HG03469 (cell line): ENCODE data around the gene XCL2.
"Not testable (repeated sequence)": the region's sequence is repeated elsewhere in the genome, so short reads cannot be mapped to it uniquely, and the experiment has no call there.

ENCODE experiments used
- ATAC-seq: cut with Tn5 transposase; IDR thresholded peaks from one replicate; pipeline ENCODE4 v1.9.1; 2021; ENCODE audit warnings: mild to moderate bottlenecking, moderate library complexity, moderate number of reproducible peaks; ENCODE audit not compliant: unreplicated experiment

The XCL2 gene

GRCh38 chr1:168560370-168560769 is 16.6 kb upstream of the XCL2 start:
- ATAC-seq: no peak

- no peak for ATAC-seq
Observed at GRCh38 chr1:168556647-168557046, 12.8 kb upstream of the XCL2 start.

GRCh38 chr1:168555508-168556046 is 11.8 kb upstream of the XCL2 start:
- ATAC-seq: no peak

GRCh38 chr1:168554603-168555483 is 11.0 kb upstream of the XCL2 start:
- no peak for ATAC-seq

GRCh38 chr1:168553680-168554553 is 10.1 kb upstream of the XCL2 start:
- ATAC-seq: no peak

GRCh38 chr1:168552961-168553360 is 9.2 kb upstream of the XCL2 start:
- ATAC-seq: no peak

- ATAC-seq: no peak
Observed at GRCh38 chr1:168551688-168552087, 7.9 kb upstream of the XCL2 start.

- no peak for ATAC-seq
Observed at GRCh38 chr1:168550971-168551370, 7.2 kb upstream of the XCL2 start.

- ATAC-seq: not testable (repeated sequence)
Observed at GRCh38 chr1:168546553-168546895, 2.7 kb upstream of the XCL2 start.

- ATAC-seq: not testable (repeated sequence)
Observed at GRCh38 chr1:168545678-168546552, 2.1 kb upstream of the XCL2 start.

GRCh38 chr1:168542978-168543377 is 819 bp downstream of the XCL2 start:
- ATAC-seq: not testable (repeated sequence)

GRCh38 chr1:168540798-168541197 is 3.0 kb downstream of the XCL2 start:
- ATAC-seq: not testable (repeated sequence)

- ATAC-seq: no peak
Observed at GRCh38 chr1:168535536-168535935, 8.3 kb downstream of the XCL2 start.

- no peak for ATAC-seq
Observed at GRCh38 chr1:168531615-168532345, 12.0 kb downstream of the XCL2 start.

- no peak for ATAC-seq
Observed at GRCh38 chr1:168529518-168529917, 14.3 kb downstream of the XCL2 start.

GRCh38 chr1:168521401-168522000 is 22.3 kb downstream of the XCL2 start:
- ATAC-seq: no peak

- no peak for ATAC-seq
Observed at GRCh38 chr1:168520832-168521231, 23.0 kb downstream of the XCL2 start.

- no peak for ATAC-seq
Observed at GRCh38 chr1:168520052-168520751, 23.6 kb downstream of the XCL2 start.

GRCh38 chr1:168518813-168519212 is 25.0 kb downstream of the XCL2 start:
- ATAC-seq: no peak
